Bone marrow (tissue), 2 donors: ENCODE measurements around the gene TANGO2.

Experiments
- DNase-seq, 2 donors: peaks; one replicate each; lab custom pipeline; 2025; lab: John Stamatoyannopoulos, UW

Gene TANGO2

GRCh38 chr22:20106205-20106848 is 85.4 kb downstream of the TANGO2 start:
- DNase-seq = no peak

- no peak for DNase-seq
Observed at GRCh38 chr22:20106849-20107237, 85.9 kb downstream of the TANGO2 start.

- no peak for DNase-seq
Observed at GRCh38 chr22:20107471-20107901, 86.6 kb downstream of the TANGO2 start.

DNA sequence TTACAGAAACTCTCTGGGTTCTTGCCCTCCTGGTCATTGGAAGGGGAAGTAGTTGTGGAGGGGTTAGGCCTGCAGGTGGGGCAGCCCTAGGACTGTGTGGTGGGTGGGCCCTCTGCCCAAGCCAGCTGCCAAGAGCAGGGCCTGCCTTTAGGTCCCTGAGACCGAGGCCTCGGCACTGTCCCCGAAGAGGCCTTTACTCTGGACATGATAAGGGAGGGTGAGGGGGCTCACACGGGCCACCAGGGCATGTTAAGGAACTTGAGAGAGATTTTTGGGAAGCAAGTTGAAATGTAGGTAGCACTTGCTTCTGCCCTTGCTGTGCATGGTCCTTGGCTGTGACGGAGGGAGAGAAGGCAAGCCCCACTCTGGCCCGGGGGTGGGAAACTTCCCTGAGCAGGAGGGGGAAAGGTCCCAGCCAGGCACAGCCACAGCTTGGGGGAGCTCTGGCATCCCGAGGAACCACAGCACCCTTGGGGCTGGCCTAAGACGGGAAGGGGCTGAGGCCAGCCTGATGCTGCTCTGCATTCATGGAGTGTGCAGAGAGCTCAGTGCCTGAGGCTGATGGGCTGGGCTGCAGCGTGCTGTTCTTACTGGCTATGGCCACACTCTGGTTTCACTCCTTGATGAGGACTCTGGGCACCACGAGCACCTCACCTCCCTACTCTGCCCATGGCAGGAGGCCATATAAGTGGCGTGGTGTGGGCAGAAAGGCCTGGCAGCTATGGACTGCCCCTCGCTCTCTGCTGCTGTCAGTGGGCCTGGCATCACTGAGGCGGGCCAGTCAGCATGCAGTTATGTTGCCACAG is 87.2 kb downstream of the TANGO2 start:
- no peak for DNase-seq

DNA sequence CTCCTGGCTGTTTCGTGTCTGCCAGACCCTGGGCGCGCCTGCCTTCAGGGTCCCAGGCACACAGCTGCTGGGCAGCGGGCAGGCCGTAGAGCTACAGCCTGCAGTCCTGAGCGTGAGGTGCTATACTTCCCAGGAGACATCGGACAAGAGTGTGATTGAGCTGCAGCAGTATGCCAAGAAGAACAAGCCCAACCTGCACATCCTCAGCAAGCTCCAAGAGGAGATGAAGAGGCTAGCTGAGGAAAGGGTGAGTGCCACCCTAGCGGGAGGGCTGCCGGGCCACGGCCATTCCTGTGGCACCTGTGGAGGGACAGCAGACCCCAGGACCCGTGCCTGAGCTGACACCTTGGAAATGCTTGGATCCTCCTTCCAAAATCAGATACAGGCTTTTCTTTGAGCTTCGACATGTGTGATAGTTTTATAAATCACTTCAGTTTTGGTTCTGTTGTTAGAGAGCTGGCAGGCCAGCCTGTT is 87.9 kb downstream of the TANGO2 start:
- no peak for DNase-seq

DNA sequence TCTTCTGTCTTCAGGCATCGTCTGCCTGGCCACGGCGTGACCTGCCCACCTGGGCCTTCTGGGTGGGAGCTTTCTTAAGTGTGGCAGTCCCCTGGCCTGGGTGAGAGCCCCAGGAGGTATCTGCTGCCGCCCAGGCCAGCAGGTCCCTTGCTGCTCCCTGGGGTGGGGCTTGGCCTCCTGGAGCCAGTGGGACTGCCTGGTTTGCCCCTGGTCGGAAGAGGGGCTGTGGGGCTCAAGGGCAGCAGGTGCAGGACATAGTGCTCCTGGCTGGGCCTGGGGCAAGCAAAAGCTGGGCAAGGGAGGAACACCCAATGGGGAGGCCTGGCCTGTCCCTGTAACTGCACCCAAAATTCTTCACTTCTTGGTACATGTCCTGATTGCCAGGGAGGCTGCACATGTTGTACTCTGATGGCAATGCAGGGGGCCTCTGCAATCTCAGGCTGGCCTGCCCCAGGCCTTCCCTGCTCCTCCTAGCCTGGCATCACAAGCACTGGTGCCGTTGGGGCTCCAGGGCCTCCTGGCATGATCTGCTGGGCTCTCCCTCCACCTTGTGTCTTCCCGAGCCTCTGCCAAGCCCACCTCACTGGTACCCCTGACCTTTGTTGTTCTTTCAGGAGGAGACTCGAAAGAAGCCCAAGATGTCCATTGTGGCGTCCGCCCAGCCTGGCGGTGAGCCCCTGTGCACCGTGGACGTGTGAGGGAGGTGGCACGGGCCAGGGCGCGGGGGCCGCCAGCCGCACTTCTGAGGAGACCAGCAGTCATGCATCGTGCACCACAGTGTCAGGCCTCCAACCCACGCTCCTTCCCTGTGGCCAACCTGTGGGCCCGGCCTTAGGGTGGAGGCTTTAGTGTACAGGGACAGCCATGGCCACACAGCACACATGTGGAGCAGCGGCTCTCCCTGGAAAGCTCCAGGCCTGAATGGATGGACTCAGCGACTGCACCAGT is 88.8 kb downstream of the TANGO2 start:
- DNase-seq = no peak

- no peak for DNase-seq
Observed at GRCh38 chr22:20110359-20110985, 89.6 kb downstream of the TANGO2 start.

- DNase-seq = no peak
Observed at GRCh38 chr22:20111045-20111688, 90.3 kb downstream of the TANGO2 start.

GRCh38 chr22:20111689-20112622 is 91.0 kb downstream of the TANGO2 start:
- DNase-seq = no peak

- DNase-seq = no peak
Observed at GRCh38 chr22:20112623-20113511, 92.0 kb downstream of the TANGO2 start.

DNA sequence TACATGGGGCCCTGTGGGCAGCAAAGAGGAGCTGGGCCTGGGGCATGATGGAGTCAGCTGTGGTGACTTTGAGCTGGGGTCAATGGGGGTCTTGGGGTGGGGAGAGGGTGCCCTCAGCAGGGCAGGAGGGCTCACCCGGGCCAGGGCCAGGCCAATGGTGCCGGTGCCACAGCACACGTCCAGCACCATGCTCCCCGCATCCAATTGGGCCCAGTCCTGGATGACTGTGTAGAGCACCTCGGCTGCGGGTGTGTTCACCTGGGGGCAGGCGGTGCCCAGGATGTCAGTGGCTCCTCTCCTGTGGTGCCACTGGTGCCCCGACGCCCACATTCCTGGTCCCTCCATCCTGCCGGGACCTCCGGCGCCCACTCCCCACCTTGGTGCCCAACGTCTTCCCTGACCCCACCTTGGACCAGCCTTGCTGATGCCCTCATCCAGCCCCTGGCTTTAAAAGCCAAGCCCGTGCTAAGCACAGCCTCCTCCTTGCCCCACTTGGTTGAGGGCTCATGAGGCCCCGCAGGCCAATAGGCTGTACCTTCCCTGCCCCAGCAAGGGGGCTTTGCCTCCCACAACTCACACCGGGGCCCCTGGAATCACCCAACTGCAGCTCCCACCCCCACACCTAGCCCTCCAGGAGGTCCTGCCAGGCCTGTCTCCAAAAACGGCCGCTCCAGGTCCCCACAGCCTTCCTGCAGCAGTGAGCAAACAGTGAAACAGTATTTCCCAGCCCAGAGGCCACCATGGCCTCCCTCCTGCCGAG is 92.8 kb downstream of the TANGO2 start:
- DNase-seq = no peak

DNA sequence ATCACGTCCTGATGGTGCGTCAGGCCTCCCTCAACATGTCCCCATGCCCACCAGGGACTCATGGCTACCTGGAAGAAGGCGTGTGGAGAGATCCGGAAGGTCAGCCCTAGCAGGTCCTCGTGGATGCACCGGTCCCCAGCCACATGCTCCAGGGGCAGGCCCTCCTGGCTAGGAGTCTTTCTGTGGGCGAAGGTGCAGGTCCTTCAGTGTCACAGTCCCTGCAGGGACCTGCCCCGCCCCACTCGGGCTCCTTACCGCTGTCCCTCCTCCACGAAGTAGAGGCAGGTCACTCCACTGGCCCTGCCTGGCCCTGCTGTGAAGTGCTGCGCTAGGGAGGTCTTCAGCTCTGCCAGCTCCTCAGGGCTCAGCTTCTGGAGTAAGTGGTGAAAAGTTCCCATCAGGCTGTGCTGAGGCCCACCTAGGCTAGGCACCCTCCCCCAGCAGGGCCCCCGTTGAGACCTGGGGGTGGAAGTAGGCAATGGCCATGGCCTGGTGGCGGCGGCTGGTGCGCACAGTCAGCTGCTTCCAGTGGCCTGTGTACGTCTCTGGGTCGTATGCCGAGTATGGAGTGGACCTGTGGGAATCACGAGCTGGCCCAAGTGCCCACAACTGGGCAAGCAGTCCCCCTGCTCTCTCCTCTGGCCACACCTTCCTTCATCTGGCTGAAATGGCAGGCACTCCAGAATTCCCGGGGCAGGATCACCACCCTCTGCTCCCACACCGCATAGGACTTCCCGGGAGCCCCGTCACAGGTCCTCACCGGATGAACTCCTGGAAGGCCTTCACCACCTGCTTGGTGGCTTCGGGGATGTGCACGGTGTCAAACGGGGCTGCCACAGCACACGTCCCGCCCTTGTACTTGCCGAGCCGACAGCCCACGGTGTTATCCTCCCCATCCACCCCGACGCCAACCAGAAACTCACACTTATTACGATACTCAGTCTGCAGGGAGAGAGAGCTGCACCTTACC is 93.9 kb downstream of the TANGO2 start:
- no peak for DNase-seq

GRCh38 chr22:20115691-20116375 is 94.9 kb downstream of the TANGO2 start, which contains the start of gene RANBP1:
Gene RANBP1, plus strand, starts transcription at chr22:20116104. Its CDS starts 81 bp downstream, at chr22:20116185.
- no peak for DNase-seq

GRCh38 chr22:20116376-20116950 is 95.6 kb downstream of the TANGO2 start:
- DNase-seq = no peak
